NOMO-1 treated with dmso at 0.1 percent for 144 hours (cell line): Measurements from ENCODE around the gene ILK.

ENCODE experiments used
- DNase-seq: peaks from one replicate; lab custom pipeline; 2025; ENCODE audit not compliant: unreplicated experiment; lab: John Stamatoyannopoulos, UW

Gene ILK

DNA sequence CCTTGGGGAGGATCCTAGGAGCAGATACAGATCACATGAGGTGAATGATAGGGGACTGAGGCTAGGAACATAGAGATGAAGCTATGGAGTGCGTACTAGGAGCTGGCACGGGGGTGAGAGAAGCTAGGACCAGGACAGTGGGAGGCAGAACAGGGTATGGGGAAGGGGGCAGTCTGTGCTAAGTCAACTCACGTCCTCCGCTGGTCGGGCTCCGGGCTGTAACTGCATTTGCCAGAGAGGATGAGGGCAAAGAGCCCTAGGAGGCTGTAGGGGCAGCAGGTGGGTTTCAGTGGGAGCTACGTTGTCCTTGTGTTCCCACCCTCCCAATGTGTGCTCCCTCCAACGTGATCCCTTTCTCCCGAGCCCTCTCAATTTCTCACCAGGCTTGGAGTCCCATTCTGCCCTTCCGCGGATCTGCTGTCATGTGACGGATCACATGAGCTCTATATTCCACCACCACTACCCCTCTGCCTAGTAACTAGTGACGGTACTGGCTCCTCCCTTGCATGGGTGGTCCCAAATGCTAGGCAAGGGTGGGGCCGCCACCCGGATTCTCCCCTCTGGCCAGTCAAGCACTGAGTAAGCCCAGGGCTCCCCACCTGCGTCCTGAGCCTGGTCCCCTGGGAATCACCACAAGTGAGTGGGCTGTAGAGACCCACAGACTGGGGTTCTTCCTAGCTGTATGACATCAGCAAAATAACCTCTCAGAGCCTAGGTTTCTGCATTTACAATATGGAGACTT lies 15.6 kb downstream of the ILK start, which contains the start of gene TPP1:
Gene TPP1 (minus strand): TSS at position 419 of the 742 bp plus-strand sequence. CDS start 22 bp downstream, at position 397.
- peak; percentile 92 for DNase-seq

DNA sequence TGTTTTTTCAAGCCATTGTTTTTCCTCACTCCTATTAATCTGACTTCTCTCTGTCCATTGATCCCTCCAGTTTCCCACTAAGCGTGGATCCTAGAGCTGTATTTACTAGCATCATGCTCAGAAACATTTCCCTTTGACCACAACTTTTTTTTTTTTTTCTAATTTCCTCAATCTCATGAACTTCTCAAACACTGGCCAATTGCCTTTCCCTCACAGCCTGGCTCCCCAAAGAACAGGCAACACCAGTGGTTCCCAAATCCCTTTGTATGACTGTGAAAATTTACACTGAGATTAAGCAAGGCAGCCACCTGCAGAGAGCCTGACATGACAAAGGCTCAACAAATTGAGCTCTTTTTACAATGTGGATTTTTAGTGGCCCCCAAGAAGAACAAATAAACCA lies 17.1 kb downstream of the ILK start:
- DNase-seq, result no peak

DNA sequence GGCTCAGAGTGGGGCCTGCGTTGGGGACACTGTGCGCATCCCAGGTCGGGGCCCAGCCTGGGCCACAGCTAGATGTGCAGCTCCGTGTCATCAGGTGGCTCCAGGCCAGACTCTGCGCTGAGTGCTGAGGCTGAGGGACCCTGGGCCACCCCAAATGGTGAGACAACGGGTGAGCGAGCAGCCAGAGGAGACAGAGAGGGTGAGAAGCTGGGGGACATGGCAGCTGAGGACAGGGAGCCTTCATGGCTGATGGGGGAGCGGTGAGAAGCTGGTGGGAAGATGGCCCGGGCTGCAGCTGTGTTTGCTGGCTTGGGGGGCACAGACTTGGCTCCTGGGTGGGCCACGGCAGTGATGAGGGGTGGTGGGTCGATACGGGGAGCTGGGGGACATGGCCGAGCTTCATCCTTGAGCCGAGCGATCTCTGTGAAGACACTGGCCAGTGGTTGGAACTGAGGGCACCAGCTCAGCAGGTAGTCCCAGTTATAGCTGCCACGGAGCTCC lies 18.2 kb downstream of the ILK start:
- DNase-seq, result no peak

DNA sequence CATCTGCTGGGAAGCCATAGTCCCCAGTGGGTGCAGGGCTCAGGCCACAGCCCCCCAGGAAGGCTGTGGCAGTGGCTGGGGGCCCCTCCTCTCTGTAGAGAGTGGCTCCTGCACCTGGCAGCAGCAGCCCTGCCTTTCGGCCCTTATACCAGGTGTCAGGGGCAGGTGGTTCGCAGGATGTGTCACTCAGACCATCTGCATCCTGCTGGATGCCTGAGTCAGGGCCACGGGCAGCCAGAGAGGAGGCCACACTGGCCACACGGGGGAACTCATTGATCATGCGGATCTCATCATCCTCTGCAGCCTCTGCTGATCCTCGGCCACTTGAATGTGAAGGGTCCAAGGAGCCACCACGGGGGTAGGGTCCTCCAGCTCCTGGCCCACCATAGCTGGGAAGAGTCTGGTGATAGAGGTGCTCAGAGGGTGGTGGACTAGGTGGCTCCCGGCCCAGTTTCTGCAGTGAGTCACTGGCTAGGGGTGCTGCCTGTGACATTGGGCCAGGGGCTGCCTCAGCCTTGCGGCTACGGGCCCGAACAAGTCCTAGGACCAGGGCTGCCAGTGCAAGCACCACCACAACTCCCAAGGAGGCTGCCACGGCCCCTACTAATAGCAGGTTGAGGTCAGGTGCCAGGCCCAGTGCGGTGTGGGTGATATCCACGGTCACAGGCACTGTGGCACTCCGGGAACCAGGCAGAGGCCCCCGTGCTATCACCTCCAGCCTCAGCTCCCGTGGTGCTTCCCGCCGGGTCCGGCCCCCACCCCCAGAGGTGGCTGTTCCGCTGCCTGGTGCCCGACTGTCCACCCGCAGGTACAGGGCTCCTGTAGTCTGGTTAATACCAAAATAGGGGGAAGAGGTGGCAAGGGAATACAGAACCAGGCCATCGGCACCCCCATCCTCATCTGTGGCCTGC lies 18.9 kb downstream of the ILK start:
- no peak for DNase-seq

DNA sequence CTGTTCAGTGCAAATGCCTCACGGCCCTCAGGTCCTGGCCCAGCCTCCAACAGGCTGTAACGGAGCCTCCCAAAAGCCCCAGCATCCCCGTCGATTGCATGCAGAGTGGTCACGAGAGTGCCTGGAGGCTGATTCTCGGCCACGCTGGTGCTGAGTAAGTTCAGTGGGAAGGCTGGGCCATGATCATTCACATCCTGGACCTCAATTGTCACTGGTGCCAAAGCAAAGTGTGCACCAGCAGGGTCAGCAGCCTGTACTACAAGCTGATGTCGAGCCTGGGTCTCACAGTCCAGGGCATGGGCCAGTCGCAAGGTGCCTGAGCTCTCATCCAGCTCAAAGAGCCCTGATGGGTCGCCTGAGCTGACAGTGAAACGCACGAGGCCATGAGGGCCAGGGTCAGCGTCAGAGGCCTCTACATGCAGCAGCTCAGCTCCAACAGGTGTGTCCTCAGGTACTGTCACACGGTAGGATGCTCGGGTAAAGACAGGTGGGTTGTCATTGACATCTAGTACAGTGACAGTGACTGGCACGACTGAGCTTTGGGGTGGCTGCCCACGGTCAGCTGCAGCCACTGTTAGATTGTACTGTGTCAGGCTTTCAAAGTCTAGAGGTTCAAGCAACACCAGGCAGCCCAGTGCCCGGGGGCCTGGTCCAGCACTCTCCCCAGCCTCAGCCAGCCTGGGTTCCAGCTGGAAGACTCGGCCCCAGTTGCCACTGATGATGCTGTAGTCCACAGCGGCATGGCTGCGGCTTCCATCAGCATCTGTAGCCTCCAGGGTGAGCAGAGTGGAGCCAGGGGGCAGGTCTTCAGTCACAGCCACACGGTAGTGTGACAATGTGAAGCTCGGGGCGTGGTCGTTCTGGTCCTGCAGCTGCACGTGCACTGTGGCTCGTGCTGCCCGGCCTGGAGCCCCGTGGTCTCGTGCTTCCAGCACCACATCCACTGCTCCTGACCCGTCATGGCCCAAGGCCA lies 20.1 kb downstream of the ILK start:
- no peak for DNase-seq

DNA sequence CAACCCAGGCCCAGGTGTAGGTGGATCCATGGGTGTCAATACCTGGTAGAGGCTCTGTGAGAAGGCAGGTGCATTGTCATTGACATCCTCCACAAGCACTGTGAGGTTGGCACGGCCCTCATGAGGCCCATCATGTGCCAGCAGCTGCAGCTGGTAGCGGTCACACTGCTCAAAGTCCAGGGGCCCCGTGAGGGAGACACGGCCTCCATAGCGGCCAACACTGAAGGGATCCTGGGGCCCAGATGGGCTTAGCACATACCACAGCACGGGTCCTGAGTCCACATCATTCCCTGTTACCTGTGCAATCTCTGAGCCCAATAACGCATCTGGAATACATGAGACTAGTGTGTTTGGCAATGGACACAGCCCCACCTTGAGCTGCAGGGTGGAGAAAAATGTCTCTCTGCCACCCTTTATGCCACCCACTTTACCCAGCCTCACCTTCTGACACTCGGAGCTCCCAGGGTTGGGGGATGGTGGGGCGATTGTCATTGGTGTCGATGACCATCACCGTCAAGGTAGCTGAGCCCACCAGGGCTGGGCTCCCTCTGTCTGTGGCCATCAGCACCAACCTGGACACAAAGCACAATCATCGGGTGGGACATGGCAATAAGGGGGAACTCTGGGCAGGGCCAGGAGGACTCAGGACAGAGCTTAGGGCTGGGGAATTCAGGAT lies 21.7 kb downstream of the ILK start:
- DNase-seq, result no peak

DNA sequence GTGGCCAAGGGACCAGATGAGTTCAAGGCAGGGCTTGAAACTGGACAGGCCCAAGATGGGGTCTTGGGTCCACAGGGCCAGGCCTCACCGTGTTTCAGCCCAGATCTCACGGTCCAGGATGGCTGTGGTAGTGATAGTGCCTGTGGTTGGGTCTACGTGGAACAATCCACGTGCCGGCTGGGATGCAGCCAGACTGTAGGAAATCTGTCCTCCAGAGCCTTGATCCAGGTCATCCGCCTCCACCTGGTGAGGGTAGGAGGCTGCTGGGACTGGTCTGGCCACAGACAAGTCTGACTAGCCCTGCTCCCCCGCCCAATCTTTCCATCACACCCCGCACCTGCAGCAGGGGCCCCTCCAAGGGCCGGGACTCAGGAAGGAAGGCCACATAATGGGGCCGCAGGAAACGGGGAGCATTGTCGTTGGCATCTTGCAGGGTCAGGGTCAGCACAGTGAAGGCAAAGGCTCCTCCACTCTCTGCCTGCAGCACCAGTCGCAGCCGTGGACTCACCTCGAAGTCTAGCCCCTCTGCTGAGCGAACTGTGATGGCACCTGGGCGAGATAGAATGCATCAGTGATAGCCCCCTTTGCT lies 22.4 kb downstream of the ILK start:
- DNase-seq, result no peak

DNA sequence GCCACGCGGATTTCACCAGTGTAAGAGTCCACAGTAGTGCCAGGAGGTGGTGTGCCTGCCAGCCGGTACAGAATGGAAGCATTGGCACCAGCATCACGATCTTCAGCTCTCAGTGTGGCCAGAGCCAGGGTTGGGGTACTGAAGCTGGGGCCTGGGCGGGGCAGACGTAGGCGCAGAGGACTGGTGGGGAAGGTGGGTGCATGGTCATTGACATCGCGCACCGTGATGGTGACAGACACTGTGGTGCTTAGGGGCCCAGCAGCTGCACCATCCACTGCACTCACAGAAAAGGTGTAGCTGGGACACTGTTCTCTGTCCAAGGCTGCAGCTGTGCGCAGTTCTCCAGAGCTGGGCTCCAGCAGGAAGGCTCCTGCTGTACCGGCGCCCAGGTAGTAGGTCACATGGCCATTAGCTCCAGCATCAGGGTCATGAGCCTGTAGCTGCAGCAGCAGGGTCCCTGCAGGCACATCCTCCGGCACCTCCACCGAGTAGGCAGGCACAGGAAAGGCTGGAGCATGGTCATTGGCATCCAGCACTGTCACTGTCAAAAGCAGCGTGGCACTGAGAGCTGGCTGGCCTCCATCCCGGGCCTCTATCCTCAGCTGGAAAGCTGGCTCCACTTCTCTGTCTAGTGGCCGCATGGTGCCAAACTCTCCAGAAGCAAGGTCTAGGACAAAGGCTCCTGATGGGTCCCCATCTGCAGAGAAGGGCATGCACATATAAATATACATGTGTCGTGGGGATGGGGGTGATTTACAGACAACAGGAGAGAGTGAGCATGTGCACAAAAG lies 23.6 kb downstream of the ILK start:
- DNase-seq, result no peak

DNA sequence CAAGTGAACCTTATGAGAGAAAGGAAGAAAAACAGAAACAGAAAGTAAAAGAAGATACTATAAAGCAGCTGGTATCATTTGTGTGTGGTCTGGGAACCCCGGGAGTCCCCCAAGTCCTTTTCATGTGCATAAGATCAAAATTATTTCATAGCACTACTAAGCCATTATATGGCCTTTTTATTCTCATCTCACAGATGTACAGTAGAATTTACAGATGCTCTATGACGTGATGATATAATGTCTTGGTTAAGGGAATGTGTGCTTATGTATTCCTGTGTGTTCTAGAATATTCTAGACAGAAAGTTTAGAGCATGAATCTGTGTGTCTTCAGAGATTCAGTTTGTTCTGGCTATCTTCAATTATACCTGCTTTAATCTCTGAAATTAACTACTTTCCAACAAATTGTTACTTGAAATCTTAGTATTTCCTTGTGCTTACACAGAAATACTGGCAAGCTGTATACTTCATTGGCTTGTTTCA lies 24.2 kb downstream of the ILK start:
- DNase-seq, result no peak

DNA sequence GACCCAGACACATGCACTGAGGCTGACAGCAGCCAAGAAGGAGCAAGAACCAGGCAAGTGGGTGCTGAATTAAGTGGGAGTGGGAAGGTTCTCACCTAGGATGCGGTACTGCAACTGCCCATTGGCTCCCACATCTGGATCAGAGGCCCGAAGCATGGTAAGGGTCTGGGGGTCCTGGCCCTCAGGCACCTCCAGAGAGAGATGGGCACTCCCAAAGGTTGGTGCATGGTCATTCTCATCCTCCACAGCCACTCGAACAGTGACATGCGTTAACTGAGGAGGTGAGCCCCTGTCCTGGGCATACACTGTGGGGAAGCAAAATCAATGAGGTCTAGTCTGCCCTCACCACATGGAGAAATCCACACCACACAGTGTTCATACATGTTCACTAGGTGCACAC lies 25.0 kb downstream of the ILK start:
- no peak for DNase-seq

DNA sequence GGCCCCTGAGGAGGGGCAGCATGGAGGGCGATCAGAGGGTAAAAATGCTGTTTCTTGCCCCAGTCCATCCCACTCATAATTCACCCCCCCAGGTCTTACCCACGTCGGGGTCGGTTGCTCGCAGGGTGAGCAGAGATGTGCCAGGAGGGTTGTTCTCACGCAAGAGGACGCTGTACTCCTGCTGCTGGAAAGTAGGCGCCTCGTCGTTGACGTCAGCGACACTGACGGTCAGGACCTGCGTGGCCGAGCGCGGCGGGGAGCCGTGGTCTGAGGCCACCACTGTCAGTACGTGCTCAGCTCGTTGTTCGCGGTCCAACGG lies 26.0 kb downstream of the ILK start:
- no peak for DNase-seq

DNA sequence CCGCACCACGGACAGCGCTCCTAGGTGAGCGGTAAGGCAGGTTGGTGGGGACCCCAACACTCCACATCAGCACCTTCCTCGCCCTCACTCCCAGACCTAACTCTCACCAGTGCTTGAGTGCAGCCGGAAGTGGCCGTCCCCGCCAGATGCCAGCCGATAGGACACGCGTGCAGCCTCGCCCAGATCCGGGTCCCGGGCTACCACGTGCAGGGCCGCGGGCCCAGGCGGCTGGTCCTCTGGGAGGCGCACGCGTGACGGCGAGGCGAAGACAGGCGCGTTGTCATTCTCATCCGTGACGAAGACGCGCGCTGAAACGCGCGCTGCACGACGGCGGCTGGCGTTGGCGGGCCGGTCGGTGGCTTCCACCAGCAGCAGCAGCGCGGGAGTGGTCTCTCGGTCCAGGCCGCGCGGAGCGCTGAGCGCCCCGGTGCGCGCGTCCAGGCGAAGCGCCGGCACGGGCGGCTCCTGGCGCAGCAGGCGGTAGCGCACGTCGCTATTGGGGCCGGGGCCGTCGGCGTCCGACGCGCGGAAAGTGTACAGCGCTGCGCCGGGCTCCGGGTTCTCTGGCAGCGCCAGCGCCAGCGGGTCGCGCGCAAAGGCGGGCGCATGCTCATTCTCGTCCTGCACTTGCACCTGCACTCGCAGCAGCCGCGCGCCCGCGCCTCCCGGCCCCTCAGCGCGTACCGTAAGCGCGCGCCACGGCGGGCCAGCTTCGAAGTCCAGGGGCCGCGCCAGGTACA lies 26.5 kb downstream of the ILK start:
- no peak for DNase-seq

DNA sequence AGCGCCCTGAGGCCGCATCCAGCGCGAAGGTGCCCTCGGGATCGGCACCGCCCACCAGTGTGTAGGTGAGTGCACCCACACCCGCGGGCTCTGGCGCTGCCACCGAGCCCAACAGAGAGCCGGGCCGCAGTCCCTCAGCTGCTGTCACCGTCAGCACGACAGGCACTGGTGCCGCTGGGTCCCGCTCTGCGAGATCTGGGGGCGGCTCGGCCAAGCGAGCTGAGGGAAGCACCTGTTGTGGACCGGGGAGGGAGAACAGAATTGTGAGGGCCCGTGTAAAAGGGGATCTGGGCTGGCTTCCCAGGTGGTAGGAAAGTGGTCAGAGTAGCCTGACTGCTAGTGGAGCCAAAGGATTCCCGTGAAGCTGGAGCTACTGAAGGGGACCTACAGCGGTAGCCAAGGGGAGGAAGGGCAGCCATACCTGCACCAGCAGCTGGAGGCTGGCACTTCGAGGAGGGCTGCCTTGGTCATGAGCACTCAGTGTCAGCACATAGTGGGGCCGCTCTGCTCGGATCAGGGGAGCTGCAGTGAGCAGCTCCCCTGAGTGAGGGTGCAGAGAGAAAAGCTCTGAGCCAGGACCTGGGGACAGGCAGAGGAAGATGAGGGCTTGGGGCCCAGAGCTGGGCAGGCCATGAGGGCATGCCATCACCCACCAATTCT lies 27.2 kb downstream of the ILK start:
- DNase-seq, result no peak

DNA sequence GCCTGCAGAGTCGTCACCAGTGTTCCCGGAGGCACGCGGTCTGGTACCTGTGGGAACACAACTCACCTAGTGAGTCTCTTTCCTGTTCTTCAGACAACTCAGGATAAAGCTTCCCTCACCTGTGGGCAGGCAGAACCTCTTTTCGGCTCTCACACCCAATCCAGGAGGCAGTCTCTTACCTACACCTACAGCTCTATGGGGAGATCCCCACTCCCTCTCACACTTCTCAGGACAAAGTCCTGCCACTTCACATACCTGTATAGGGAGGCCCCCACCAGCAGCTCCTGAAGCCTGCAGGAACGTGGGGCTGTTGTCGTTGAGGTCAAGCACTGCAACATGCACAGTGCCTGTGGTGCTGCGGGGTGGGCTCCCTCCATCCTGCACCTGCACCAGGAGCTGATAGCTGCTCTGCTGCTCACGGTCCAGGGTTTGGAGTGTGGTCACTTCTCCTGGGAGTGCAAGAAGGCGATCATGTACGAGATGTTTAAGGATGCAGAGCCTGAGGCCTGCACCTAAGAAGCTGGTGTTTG lies 27.9 kb downstream of the ILK start:
- DNase-seq, result no peak

DNA sequence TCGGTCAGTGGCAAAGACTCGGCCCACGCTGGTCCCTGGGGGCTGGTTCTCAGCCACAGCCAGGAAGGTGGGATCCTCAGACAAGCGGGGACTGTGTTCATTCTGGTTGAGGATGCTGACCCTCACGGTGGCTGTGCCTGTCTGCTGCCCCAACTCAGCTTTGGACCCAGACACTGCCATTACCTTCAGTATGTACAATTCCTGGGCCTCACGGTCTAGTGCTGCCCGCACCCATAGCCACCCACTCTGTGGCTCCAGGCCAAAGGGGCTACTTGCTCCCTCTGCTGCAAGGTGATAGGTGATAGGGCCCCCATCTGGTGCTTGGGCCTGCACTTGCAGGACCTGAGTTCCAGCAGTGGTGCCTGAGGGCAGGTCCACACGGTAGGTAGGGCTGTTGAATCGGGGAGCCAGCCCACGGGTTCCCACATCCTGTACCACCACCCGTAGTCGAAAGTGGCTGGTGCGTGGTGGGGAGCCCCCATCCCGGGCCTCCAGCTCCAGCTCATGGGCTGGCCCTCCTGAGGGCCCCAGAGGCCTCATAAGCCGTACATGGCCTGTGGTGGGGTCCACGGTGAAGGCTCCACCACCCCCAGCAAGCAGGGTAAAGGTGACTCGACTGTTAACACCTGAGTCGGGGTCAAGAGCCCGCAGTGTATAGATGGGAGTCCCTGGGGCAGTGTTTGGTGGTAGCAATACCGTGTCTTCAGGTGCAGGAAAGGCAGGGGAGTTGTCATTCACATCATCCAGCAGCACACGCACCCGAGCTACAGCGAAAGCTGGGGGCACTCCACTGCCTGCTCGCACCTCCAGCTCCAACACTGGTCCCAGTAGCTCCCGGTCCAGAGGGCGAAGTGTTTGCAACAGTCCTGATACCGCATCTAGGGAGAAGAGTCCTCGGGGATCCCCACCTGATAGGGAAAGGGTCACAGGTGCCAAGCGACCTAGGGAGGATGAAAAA lies 28.8 kb downstream of the ILK start:
- no peak for DNase-seq
